ENCODE results near the gene PALLD. TPM values are rescaled to one million over a fixed set of nuclear protein-coding genes. Genes with fewer than 3 reads are reported as not detected.

Gene PALLD
- total RNA-seq, 4 donors from 2014 or later, result 1,903 to 3,507 (median 2,130) TPM

DNA sequence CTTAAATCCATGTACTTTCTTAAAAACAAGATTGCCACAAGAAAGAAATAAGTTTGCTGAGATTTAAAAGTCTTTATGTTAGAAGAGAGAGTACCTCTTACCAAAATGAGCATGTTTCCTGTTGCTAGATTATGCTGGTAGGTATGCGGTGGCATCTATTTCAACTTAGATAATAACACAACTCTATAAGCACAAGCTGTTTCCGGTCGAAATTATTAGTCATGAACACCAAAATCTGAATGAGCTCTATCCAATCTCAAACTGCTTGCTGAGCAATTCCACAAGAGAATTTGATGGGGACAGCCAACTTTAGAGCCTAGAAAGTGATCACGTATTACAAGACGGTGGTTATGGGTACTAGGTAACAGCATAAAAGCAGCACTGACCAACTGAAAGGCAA is 463.9 kb downstream of the PALLD start:
- Histone ChIP-seq H3K9me3 (no peaks in the 10 kb centered on the region), H3K4me1 (no peaks in the 10 kb centered on the region), H3K4me3 (no peak overlapping the region), H3K27me3 (no peaks in the 10 kb centered on the region), H3K36me3 (no peaks in the 10 kb centered on the region), H3K27ac (replicated peaks in 1 of 4) (no peak overlapping the region)
- TF ChIP-seq, protein P1, sequence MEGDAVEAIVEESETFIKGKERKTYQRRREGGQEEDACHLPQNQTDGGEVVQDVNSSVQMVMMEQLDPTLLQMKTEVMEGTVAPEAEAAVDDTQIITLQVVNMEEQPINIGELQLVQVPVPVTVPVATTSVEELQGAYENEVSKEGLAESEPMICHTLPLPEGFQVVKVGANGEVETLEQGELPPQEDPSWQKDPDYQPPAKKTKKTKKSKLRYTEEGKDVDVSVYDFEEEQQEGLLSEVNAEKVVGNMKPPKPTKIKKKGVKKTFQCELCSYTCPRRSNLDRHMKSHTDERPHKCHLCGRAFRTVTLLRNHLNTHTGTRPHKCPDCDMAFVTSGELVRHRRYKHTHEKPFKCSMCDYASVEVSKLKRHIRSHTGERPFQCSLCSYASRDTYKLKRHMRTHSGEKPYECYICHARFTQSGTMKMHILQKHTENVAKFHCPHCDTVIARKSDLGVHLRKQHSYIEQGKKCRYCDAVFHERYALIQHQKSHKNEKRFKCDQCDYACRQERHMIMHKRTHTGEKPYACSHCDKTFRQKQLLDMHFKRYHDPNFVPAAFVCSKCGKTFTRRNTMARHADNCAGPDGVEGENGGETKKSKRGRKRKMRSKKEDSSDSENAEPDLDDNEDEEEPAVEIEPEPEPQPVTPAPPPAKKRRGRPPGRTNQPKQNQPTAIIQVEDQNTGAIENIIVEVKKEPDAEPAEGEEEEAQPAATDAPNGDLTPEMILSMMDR (IDR thresholded peaks at IDR 0.05), result no peak
- TF ChIP-seq POLR2AphosphoS5 (IDR thresholded peaks at IDR 0.05), result no peak
- TF ChIP-seq EP300 (IDR thresholded peaks at IDR 0.05), result no peak
- no peak for TF ChIP-seq POLR2A (IDR thresholded peaks at IDR 0.05; ENCODE audit: low read depth)
- WGBS, result 96% methylated on average over 5 of the region's 5 CpGs
- intact Hi-C loops (cut with DNase I), result no loop called here
- no peak for DNase-seq (ENCODE audit: extremely low spot score)

DNA sequence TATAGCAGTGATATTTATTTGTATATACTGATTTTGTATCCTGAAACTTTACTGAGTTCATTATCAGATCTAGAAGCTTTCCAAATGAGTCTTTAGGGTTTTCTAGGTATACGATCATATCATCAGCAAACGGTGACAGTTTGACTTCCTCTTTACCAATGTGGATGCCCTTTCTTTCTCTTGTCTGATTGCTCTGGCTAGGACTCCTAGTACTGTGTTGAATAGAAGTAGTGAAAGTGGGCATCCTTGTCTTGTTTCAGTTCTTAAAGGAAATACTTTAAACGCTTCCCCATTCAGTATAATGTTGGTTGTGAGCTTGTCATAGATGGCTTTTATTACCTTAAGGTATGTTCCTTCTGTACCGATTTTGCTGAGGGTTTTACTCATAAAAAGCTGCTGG is 475.7 kb downstream of the PALLD start:
- Histone ChIP-seq H3K27me3 (no peaks in the 10 kb centered on the region), H3K4me1 (no peaks in the 10 kb centered on the region), H3K4me3 (no peak overlapping the region), H3K27ac (replicated peaks in 1 of 4) (no peak overlapping the region), H3K9me3 (no peaks in the 10 kb centered on the region), H3K36me3 (peaks cover 6 to 27% (median 17%) of the 10 kb centered on the region in 4 donors)
- intact Hi-C loops (cut with DNase I), result no loop called here
- WGBS, result 91% methylated on average over 4 of the region's 4 CpGs
- TF ChIP-seq EP300 (IDR thresholded peaks at IDR 0.05), result no peak
- TF ChIP-seq POLR2AphosphoS5 (IDR thresholded peaks at IDR 0.05), result no peak
- TF ChIP-seq POLR2A (IDR thresholded peaks at IDR 0.05; ENCODE audit: low read depth), result no peak
- TF ChIP-seq, protein P1 (IDR thresholded peaks at IDR 0.05), result no peak
- DNase-seq (ENCODE audit: extremely low spot score), result no peak

Small RNA genes lying within 50 kb of the gene (small RNA-seq; reads per million reads assigned to genes)
- gene RF00432 (0 reads per million in 3 donors), gene RNU6-1336P (0 reads per million in 3 donors), gene RNU6-853P (0 reads per million in 3 donors)

Other genes with a start within 250 kb of the PALLD start
- gene DDX60, start 178.3 kb upstream of the PALLD start, total RNA-seq, result 10 to 100 TPM in 2 of 4 donors, 1 to 10 TPM in 2; 6.0 to 13.3 (median 9.8) TPM
- gene DDX60L, start 16.6 kb upstream of the PALLD start, total RNA-seq, result 10 to 100 TPM in 1 of 4 donors, 1 to 10 TPM in 3; 6.5 to 11.1 (median 9.1) TPM